LoVo (cell line): ENCODE results near the gene NUDT7.

ENCODE experiments used
- DNase-seq: peaks from one replicate; pipeline ENCODE4 v3.0.0-alpha.2; 2016; ENCODE audit warnings: low spot score

Gene NUDT7

GRCh38 chr16:77781091-77781490, 58.8 kb downstream of the NUDT7 start:
- DNase-seq: no peak

- DNase-seq: no peak
These were observed 60.4 kb downstream of the NUDT7 start for GRCh38 chr16:77782694-77783093.

- no peak for DNase-seq
These were observed 62.4 kb downstream of the NUDT7 start for GRCh38 chr16:77784441-77785372.

GRCh38 chr16:77785373-77785764, 63.1 kb downstream of the NUDT7 start:
- DNase-seq: no peak

- DNase-seq: no peak
These were observed 64.0 kb downstream of the NUDT7 start for GRCh38 chr16:77786186-77786847.

GRCh38 chr16:77787452-77787851, 65.1 kb downstream of the NUDT7 start:
- DNase-seq: no peak

GRCh38 chr16:77788181-77789084, 66.1 kb downstream of the NUDT7 start, which contains the start of gene VAT1L:
TSS of gene VAT1L (plus strand) at chr16:77788564. CDS start at chr16:77788683, 119 bp downstream.
- no peak for DNase-seq

GRCh38 chr16:77789085-77790008, 67.0 kb downstream of the NUDT7 start:
- DNase-seq: no peak

GRCh38 chr16:77790009-77790372, 67.7 kb downstream of the NUDT7 start:
- DNase-seq: no peak

GRCh38 chr16:77790912-77791311, 68.6 kb downstream of the NUDT7 start:
- no peak for DNase-seq
